Duodenal mucosa (tissue), 2 donors: ENCODE data around the gene PARD3B.

ENCODE experiments used
- H3K27ac ChIP-seq: one replicate; pipeline ENCODE4 v1.7.0; 2013; ENCODE audit warnings: low read depth, low read length
- H3K27me3 ChIP-seq, 2 donors: one replicate each; pipeline ENCODE4 v1.7.0; 2013; ENCODE audit warnings: low read length in 2 of 2, control low read depth in 1 of 2; ENCODE audit not compliant: insufficient read depth in 2 of 2, control insufficient read depth in 1 of 2
- H3K36me3 ChIP-seq, 2 donors: one replicate each; pipeline ENCODE4 v1.7.0; 2013; ENCODE audit warnings: low read length in 2 of 2, control low read depth in 1 of 2; ENCODE audit not compliant: insufficient read depth in 2 of 2, control insufficient read depth in 1 of 2
- H3K4me1 ChIP-seq, 2 donors: one replicate each; pipeline ENCODE4 v1.7.0; 2013; ENCODE audit warnings: low read length in 2 of 2, control low read depth in 1 of 2; ENCODE audit not compliant: insufficient read depth in 2 of 2, control insufficient read depth in 1 of 2
- H3K4me3 ChIP-seq, 2 donors: one replicate each; pipeline ENCODE4 v1.7.0; 2013; ENCODE audit warnings: low read length in 2 of 2, low read depth in 1 of 2
- H3K9ac ChIP-seq, 2 donors: one replicate each; pipeline ENCODE4 v1.7.0; 2013; ENCODE audit warnings: low read length in 2 of 2, low read depth in 1 of 2
- H3K9me3 ChIP-seq, 2 donors: one replicate each; pipeline ENCODE4 v1.7.0; 2013; ENCODE audit warnings: low read length in 2 of 2, control low read depth in 1 of 2; ENCODE audit not compliant: control insufficient read depth in 1 of 2

Gene PARD3B

GRCh38 chr2:204967199-204967960 is 422.1 kb downstream of the PARD3B start:
- no peaks in the 10 kb centered on the region for H3K27me3 ChIP-seq
- H3K36me3 ChIP-seq = no peaks in the 10 kb centered on the region
- H3K27ac ChIP-seq = no peak overlapping the region
- no peak overlapping the region for H3K9ac ChIP-seq
- H3K4me3 ChIP-seq = no peak overlapping the region
- no peaks in the 10 kb centered on the region for H3K4me1 ChIP-seq
- no peaks in the 10 kb centered on the region for H3K9me3 ChIP-seq

- no peaks in the 10 kb centered on the region for H3K27me3 ChIP-seq
- H3K36me3 ChIP-seq = no peaks in the 10 kb centered on the region
- H3K4me3 ChIP-seq = no peak overlapping the region
- H3K9me3 ChIP-seq = no peaks in the 10 kb centered on the region
- H3K4me1 ChIP-seq = no peaks in the 10 kb centered on the region
- no peak overlapping the region for H3K27ac ChIP-seq
- no peak overlapping the region for H3K9ac ChIP-seq
Observed at GRCh38 chr2:204971206-204971907, 426.1 kb downstream of the PARD3B start.

GRCh38 chr2:204972161-204972560 is 426.9 kb downstream of the PARD3B start:
- no peak overlapping the region for H3K4me3 ChIP-seq
- H3K9ac ChIP-seq = no peak overlapping the region
- no peaks in the 10 kb centered on the region for H3K27me3 ChIP-seq
- H3K36me3 ChIP-seq = no peaks in the 10 kb centered on the region
- no peak overlapping the region for H3K27ac ChIP-seq
- no peaks in the 10 kb centered on the region for H3K9me3 ChIP-seq
- H3K4me1 ChIP-seq = no peaks in the 10 kb centered on the region

GRCh38 chr2:204972606-204973336 is 427.5 kb downstream of the PARD3B start:
- no peaks in the 10 kb centered on the region for H3K36me3 ChIP-seq
- H3K4me1 ChIP-seq = no peaks in the 10 kb centered on the region
- no peaks in the 10 kb centered on the region for H3K9me3 ChIP-seq
- H3K27me3 ChIP-seq = no peaks in the 10 kb centered on the region
- H3K27ac ChIP-seq = no peak overlapping the region
- H3K9ac ChIP-seq = no peak overlapping the region
- no peak overlapping the region for H3K4me3 ChIP-seq

GRCh38 chr2:204973616-204974015 is 428.3 kb downstream of the PARD3B start:
- Histone ChIP-seq H3K9ac (no peak overlapping the region), H3K27me3 (no peaks in the 10 kb centered on the region), H3K36me3 (no peaks in the 10 kb centered on the region), H3K4me1 (no peaks in the 10 kb centered on the region), H3K9me3 (no peaks in the 10 kb centered on the region), H3K4me3 (no peak overlapping the region), H3K27ac (no peak overlapping the region)

GRCh38 chr2:204974487-204974886 is 429.2 kb downstream of the PARD3B start:
- no peaks in the 10 kb centered on the region for H3K4me1 ChIP-seq
- no peak overlapping the region for H3K9ac ChIP-seq
- no peak overlapping the region for H3K27ac ChIP-seq
- H3K36me3 ChIP-seq = no peaks in the 10 kb centered on the region
- no peaks in the 10 kb centered on the region for H3K9me3 ChIP-seq
- no peak overlapping the region for H3K4me3 ChIP-seq
- no peaks in the 10 kb centered on the region for H3K27me3 ChIP-seq

- H3K9me3 ChIP-seq = no peaks in the 10 kb centered on the region
- no peak overlapping the region for H3K27ac ChIP-seq
- H3K36me3 ChIP-seq = no peaks in the 10 kb centered on the region
- H3K27me3 ChIP-seq = no peaks in the 10 kb centered on the region
- H3K4me3 ChIP-seq = no peak overlapping the region
- H3K4me1 ChIP-seq = no peaks in the 10 kb centered on the region
- H3K9ac ChIP-seq = no peak overlapping the region
Observed at GRCh38 chr2:204977914-204978313, 432.6 kb downstream of the PARD3B start.

GRCh38 chr2:204982303-204982702 is 437.0 kb downstream of the PARD3B start:
- Histone ChIP-seq H3K27ac (no peak overlapping the region), H3K9me3 (no peaks in the 10 kb centered on the region), H3K9ac (no peak overlapping the region), H3K27me3 (no peaks in the 10 kb centered on the region), H3K4me3 (no peak overlapping the region), H3K36me3 (no peaks in the 10 kb centered on the region), H3K4me1 (no peaks in the 10 kb centered on the region)

GRCh38 chr2:204984518-204984917 is 439.2 kb downstream of the PARD3B start:
- Histone ChIP-seq H3K27ac (no peak overlapping the region), H3K4me1 (no peaks in the 10 kb centered on the region), H3K9ac (no peak overlapping the region), H3K9me3 (no peaks in the 10 kb centered on the region), H3K27me3 (no peaks in the 10 kb centered on the region), H3K36me3 (no peaks in the 10 kb centered on the region), H3K4me3 (no peak overlapping the region)

GRCh38 chr2:204986641-204987040 is 441.4 kb downstream of the PARD3B start:
- Histone ChIP-seq H3K27me3 (no peaks in the 10 kb centered on the region), H3K4me1 (no peaks in the 10 kb centered on the region), H3K4me3 (no peak overlapping the region)

More at GRCh38 chr2:204986641-204987040, 441.4 kb downstream of the PARD3B start:
- H3K9ac ChIP-seq = no peak overlapping the region
- H3K9me3 ChIP-seq = no peaks in the 10 kb centered on the region
- no peak overlapping the region for H3K27ac ChIP-seq
- no peaks in the 10 kb centered on the region for H3K36me3 ChIP-seq
